Hematopoietic multipotent progenitor cell treated with erythropoietin and hydrocortisone succinate and interleukin-3 and kit ligand, for 4 days (in vitro differentiated cells): Measurements from ENCODE around the gene BLNK.

Experiments
- DNase-seq: peaks from one replicate; pipeline ENCODE4 v3.0.0-alpha.2; 2015

BLNK gene

DNA sequence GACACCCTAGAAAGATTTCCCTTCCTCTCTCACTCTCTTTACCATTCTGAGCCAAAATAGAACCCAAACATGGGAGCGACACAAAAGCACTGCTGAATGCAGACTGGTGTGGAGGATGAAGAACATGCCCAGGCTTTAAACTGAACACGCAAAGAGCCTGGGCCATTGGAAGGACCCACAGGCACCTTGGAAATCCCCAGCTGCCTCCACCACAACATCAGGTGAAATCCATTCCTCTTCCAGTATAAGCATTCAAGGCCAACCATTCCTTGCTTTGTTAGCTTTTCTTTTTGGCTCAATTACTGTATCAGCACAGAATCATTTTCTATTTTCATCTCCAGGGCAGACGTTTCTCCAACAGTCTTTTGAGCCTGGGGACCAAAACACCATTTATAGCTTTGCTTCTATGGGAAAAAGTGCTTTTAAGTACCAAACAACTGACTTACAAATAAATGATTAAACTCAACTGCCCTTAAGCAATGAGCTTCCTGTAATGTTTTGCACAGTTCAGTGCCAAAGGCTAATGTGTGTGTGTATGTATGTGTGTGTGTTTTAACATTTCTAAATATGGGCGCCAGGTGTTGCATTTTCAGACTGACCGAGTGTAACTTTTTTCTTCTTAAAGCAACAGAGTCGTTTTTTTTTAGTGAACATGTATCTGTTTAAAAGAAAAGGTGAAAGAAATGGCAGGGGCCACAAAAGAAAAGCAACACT is 16.2 kb upstream of the BLNK start:
- DNase-seq: peak; percentile 46

DNA sequence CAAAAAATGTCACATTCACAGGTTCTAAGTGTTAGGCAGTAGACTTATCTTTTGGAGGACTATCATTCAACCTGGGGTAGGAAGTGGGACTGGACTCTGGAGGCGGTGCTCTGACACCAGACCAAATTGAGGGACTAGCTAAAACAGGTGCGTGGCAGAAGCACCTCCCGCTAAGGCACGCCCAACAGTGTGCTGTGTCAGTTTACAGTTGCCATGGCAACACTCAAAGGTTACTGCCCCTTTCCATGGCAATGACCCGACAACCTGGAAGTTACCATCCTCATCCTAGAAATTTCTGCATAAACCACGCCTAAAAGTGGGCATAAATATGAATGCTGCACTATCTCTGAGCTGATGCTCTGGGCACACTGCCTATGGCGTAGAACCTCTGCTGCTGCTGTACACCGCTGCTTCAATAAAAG is 14.0 kb upstream of the BLNK start:
- DNase-seq: no peak

DNA sequence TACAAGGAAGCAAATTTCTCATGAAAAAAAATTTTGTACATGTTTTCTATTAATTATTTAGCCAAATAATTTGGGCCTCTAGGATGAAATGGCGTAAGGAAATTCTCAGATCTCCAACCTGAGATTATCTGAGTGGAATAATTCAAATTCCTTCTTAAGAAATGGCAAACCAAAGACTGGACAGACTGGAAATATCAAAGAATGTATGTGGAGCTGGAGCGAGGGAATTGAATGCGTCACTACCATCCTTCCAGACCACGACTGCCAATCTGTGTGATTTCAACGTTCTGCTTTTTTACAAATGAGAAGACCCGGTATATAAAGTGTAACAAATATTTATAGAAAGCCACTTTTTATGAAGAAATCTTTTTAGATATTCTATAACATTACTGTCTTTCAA is 12.4 kb upstream of the BLNK start:
- no peak for DNase-seq

DNA sequence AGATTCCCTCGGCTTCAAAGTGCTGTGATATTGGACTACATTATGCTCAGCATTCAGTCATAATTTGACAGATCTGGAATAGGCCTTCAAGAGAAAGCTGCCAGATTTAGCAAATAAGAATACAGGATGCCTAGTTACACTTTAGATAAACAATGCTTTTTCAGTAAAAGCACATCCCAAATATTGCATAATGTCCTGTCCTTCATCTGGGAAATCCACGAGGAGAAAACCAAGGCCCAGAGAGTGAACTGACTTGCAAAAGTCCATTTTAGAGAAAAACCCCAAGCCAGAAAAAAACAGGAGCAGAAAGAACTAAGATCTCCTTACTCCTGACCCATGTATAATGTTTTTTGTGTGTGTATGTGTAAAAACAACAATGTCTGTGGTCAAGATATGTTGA is 12.0 kb upstream of the BLNK start:
- DNase-seq: no peak

DNA sequence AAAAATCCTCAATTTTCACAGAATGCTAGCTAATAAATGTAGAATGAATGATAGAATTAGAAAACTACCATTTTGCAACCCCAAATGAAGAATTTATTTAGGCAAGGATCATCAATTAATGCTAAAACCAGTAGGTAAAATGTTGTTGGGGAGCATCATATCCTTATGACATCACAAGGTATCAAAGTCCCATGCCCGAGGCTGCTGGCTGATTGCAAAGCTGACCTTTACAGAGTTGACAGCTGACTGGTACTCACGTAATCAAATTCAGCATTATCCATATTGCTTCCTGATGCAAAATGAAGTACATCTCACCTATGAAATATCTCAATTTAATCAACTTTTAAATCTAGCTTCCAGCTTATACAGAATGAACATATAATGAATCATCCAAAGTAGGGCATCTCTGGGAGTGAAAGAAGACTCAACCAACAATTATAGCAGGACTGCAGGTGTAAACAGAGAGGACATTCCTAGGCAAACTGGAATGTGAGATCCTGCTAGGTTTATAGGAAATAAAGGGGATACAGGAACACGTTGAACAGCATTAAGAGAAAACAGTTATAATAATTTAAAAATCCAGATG is 10.2 kb upstream of the BLNK start:
- no peak for DNase-seq

DNA sequence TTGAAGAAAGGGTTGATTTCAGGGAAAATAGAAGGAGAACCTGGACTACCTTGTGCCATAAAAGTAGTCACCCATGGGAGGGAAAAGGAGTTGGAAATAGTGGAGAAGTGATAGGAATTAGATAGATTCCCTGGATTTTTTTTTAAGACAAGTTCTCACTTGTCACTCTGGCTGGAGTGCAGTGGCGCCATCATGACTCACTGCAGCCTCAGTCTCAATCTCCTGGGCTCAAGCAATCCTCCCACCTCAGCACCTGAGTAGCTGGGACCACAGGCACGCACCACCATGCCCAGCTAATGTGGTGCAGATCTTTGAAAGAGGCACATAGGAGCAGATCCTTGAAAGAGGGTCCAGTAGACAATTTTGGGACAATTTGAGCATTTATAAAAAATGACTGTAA is 9.5 kb upstream of the BLNK start:
- no peak for DNase-seq

DNA sequence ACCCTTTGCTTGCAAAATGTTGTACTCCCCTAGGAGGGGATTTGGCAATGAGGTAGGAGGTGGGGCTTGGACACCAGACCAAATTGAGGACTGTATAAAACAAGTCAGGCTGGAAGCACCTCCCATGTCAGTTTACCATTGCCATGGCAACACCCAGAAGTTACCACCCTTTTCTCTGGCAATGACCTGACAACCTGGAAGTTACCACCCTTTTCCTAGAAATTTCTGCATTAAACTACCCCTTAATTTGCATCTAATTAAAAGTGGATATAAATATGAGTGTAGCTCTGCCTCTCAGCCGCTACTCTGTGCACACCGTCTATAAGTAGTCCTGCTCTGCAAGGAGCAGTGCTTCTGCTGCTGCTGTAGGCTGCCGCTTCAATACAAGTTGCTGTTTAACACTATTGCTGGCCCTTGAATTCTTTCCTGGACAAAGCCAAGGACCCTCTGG is 7.8 kb upstream of the BLNK start:
- DNase-seq: peak; percentile 12

DNA sequence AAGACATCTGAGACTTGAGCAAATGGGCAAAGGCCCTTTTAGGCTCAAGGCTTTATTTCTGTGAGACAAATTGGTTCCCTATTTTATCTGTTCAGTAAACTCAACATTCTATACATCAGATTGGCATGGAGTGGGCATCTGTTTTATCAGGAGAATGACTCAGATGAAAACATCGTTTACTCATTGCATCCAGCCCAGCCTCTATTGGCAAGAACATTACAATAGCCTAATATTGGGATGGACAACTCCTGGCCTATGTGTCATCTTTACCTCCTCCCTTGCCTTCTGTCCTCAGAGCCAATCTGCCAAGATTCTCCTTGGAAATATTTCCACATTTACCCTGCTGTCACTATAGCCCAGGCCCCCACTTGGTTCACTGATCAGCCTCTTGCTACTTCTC is 5.5 kb upstream of the BLNK start:
- DNase-seq: no peak

DNA sequence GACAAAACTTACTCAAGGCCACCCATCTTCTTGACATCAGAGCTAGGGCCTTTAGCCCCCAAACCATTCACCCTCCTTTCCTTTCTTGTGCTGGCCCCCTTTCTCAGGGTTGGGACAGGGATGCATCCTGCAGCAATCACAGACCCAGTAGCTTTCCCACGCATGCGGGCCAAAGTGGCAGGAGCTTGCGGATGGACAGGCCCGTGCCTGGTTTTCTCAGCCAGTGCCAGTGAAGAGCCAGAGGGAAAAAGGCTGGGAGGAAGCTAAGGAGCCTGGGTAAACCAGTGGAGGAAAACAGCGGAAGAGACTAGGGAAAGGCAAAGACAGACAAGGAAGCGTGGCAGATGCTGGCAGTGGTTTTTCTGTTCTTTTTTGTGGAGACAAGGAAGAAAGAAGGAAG is 5.1 kb upstream of the BLNK start:
- DNase-seq: no peak

DNA sequence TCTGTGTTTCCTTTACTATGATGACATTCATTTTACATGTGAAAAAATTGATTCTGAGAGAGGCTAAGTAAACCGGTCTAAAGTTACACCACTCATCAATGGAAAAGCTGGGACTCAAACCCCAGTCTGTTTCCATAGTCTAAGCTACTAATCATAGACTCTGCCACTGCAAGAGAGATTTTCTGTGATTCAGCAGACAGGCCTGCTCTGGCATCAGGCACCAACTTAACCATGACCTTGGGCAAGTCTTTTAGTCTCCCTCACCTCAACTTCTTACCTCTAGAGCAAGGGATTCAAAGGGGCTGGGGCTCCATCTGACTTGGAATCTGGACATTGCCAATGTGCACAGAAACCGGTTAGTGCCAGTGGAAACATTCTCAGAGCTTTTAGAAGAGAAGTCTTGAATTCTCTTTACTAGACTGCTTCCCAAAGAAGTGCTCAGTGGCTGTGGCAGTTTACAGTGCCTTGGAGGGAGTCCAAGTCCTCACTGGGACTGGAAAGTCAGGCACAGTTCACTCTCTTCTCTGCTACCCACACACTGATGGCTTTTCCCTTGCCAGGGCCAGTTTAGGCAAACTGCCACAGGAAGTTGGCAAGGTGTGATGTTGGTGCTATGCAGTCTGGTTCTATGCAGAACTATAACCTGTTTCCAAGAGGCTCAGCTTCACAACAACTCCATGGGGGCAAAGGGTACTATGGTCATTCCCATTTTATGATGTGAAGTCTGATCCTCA is 4.5 kb upstream of the BLNK start:
- DNase-seq: no peak

DNA sequence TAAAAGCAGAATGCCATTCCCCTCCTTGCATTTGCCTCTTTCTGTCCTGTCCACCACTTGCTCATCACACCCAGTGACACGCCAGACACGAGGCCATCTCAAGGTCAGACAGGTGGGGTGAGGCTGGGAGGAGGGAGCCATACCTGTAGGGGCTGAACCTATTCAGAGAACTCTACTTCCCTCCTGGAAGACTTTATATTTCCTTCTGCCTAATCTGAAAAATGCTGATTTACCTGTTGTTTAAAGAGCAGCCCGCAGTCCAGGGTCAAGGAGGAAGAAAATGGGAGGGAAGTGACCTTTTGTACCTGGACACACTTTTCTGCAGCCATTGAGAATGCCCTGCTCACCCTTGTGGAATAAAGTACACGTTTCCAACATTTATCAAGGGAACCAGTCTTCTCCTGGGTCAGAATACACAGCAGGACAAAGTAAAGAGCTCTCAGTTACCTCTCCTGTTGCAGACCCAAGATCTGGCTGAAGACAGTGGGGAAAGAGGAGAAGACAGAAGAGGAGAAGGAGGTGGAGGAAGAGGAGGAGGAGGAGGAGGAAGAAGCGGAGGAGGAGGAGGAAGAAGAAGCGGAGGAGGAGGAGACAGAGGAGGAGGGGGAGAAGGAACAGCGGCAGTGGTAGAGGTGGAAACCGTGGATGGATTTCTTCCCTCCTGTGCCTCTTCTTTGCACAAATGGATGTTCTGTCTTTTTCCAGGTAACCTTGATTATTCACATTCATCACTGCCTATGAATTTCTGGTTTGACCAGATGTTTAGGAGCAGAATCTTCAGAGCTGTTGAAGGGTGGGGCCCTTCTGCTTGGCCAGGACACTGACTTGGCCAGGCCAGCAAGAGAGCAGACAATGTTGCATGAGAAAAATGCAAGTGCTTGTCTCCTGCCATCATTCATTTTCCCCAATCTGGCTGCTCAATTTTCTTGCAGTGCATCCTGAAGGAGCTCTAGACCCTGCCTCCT is 1.2 kb upstream of the BLNK start:
- DNase-seq: no peak

DNA sequence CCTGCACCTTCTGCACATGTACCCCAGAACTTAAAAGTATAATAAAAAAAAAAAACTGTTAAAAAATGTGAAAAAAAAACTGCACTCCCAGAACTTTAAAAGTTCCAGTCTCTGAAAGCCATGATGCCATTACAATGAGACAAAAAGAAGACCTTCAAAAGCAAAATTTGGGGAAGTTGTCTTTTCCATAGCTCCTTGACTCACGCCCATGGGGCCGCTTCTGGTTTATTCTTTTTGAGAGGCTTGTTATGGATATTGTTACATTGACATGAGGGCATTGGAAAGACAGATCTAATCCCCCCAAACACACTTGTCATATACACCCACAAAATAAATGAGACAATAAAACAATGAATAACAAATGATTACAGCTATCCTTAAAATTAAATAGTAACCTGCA is 798 bp downstream of the BLNK start:
- no peak for DNase-seq

DNA sequence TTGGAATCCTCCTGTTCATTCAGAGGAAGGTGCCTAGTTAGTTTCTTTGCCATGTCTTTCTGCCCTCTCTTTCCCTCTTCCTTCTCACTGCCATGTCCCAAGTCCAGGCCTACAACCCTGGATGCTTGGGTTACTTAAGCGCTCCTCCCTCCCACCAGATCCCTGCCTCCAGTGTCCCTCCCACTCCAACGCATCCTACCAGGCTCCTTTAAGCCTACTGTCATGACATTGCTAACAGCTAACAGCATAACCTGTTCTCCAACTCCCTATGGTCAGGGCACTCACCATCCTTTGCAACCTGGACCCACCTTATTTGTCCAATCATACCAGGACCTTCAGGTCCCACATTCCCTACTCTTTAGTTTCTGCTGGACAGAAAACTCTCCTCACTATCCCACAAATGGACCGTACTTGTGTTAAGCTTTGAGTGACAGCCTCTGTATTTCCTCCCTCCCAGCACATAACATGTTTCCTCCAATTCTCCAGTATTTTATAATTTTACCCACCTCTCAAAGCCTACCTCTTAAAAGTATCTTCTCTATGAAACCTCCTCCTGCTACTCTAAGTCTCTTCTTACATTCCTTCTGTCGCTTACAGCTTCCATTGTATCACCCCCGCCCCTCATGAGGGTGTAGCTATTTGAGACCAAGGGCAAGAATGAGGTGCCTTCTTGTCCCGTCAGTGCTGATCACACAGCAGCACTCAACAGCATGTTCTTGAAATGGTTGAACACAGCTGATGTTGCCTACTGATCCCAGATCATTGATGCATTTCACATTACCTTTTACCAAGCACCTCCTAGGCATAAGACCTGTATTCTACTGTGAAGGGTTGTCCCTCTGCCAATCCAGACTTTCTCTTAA is 1.7 kb downstream of the BLNK start:
- DNase-seq: no peak

DNA sequence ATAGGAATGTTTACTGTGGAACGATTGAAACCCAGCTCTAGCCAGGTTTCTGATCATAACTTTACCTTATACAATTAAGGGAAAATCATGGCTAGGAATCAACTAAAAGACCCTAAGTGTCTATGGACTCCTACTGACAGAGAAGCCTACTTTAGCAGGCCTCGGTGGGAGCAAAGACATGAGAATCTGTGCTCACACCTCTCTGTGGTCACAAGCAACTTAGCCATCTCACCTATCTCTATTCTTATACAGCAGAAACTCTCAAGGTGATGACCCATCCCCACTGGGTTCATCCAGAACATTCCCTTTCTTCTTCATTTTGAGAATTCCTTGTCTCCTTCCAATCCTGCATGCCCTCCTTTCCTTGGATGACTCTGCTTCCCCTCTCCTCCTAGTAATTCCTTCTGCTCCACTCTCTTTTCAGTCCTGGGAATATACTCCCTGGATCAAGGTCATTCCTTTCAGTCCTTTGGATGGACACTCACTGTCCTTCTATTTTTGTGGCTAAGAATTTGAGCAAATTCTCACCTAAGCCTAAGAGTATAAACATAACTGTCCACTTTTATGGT is 2.9 kb downstream of the BLNK start:
- DNase-seq: no peak

DNA sequence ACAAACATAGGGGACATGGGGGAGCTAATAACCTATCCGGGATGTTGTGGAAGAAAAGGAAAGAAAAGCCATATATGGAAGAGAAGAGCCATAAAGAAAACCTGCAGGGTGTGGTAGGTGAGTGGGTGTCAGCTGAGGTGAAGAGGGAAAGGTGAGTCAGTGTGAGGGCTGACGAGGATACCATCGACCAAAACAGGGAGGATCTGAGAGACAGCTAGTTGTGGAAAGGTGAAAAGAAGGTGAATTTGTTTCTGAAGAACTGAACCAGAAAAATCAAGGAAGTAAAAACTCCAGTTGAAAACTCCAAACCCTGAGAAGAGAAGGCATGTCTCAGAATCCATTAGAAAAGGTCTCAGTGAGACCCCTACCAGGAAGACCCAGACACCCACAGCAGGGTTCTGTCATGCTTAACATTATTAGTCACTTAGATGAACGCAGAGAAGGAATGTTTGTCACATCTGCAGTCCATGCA is 4.1 kb downstream of the BLNK start:
- DNase-seq: no peak

DNA sequence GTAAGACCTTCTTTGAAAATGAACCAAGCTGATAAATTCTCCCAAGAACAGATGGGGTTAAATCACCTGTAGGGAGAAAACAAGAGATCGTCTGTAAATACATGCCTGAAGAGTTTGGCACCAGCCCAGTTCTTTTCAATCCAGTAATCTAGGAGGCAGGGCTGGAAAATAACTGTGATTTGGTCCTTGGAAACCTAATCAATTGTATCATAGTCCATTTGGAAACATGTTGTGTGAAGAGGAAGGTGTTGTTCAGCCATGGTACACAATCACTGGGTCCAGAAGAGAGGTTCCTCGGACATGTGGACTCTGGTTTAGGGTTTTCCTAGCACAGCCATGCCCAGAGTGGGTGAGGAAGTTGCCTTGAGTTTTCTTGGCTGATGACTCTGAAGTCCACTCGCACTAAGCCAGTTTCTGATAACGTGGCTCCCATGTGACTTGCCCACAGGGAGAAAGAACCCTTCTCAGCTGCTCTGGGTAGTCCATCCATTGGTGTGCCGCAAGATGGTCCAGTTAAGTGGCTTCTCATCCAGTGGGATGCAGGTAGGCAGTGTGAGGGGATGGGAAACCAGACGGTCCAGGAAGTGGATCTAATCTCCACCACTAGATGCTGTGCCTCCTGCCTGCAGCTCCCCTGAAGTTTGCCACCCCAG is 5.1 kb downstream of the BLNK start:
- no peak for DNase-seq

DNA sequence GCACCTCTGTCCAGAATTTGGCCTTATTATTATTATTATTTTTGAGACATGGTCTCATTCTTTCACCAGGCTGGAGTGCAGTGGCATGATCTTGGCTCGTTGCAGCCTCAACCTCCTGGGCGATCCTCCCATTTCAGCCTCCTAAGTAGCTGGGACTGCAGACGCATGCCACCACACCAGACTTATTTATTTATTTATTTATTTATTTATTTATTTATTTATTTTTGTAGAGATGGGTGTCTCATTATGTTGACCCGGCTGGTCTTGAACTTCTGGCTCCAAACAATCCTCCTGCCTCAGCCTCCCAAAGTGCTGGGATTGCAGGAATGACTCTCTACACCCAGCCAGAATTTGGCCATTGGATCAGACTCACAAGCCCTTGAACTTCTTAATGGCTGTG is 6.4 kb downstream of the BLNK start:
- no peak for DNase-seq

DNA sequence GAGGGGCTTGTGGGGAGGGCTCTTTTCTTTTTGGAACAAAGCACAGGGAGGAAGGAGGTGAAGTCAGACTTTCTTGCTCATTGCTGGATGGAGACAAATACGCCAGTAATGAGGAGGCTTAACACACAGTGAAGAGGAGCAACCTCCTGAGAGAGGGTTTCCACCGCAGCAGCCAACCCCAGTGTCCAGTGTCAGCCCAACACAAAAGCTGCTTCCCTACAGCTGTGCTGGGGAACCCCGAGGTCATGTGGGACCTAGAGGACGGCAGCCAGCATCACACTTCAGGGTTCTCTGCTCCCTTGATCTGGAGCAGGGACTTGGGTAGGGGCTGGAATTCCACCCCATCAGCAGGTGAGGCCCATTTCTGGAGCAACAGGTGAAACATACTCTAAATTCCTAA is 7.7 kb downstream of the BLNK start:
- DNase-seq: no peak

DNA sequence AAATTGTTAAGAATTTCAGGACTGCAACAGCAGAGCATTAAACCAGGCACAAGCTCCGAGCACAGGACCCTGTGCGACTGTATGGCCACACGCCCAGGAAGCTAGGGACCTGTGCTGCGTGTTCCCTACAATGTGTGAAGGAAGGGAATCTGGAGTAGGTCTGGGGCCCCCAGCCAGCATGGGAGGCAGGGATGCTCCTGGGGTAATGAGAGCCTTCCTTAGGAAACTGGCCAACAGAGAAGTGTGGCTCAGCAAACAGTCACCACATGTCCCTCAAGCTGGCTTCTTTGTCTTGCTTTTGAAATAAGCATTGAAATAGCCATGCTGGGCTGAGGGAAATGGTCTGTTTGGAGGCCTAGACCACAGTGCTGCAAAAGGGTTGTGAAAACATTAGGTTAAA is 8.2 kb downstream of the BLNK start:
- DNase-seq: no peak

DNA sequence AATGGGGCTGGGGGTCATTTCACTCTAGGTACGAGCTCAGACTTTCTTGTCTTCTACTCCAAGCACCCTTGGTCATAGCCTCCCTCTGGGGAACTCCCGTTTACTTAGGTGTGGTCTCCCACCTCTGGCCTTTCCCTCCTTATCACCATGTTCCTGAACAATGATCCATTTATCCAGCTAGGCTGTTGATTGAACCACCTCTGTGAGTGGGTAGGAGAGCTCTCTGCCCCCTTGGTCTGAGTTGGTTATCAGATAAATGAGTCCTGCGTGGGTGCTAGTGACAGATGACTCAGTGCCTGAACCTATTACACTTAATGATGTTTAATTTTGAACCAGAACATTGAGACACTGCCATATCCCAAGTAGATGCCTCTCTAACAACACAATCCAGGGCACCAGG is 9.4 kb downstream of the BLNK start:
- DNase-seq: no peak

DNA sequence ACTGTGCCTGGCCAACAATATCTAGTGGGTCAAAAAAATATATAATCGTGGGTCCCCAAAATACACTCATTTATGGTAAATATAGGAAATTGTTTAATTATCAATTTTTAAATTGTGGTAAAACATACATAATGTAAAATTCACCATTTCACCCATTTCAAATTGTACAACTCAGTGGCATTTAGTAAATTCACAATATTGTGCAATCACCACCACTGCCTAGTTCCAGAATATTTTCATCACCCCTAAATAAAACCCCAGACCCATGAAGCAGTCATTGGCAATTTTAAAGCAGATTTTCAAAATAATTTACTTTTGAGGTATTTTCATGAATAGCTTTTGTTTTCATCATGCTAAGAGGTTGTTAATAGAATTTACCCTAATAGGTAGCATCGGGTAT is 10.2 kb downstream of the BLNK start:
- DNase-seq: no peak
